ENCODE measurements around the gene CPS1. TPM values are rescaled to one million over a fixed set of nuclear protein-coding genes. Genes with fewer than 3 reads are reported as not detected.

CPS1 gene
- total RNA-seq, 1 experiment from 2014 or later = 14.2 TPM

DNA sequence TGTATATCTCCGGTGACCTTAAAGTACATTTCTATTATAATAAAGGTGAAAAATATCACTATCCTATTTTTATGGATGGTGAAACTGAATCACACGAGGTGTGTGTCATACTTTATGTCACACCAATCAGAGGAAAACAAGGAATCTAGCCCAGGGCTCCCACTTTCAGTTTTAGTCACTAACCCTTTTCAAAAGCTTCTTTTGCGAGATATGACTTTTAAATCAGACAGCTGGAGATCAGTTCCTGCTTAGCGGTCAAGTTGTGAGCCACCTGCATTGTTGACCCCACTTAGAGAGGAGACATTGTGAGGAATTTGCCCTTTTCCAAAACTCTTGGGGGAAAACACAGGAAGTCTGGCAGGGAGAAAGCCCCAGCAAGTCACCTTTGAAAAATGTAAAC is 70.5 kb downstream of the CPS1 start:
- H3T11ph ChIP-seq (ENCODE audit: low read length) = no peak overlapping the region
- H3K4me3 Mint-ChIP-seq = no peak overlapping the region
- no peak overlapping the region for H3K27ac ChIP-seq (ENCODE audit: insufficient read length, low read depth, low read length)
- no peak overlapping the region for H2BK5ac ChIP-seq (ENCODE audit: insufficient read length, low read length)
- H2BK15ac ChIP-seq (ENCODE audit: low read depth, low read length) = no peak overlapping the region
- H4K5ac ChIP-seq (ENCODE audit: insufficient read length, low read depth, low read length) = no peak overlapping the region
- H3K27me3 ChIP-seq (ENCODE audit: insufficient read depth, low read length) = no peaks in the 10 kb centered on the region
- WGBS (ENCODE audit: extremely low coverage, insufficient read length, low lambda C conversion rate) = no CpG with 5 or more reads among the region's 4 CpGs
- no peaks in the 10 kb centered on the region for H3K23me2 ChIP-seq (ENCODE audit: insufficient read length, low read depth, low read length, poor library complexity, severe bottlenecking)
- peaks cover 3% of the 10 kb centered on the region; the same call in 1 of the 2 replicates for H3K4me1 ChIP-seq (ENCODE audit: insufficient read depth, low read length)
- H3K56ac ChIP-seq (ENCODE audit: insufficient read length, low read depth, low read length) = no peak overlapping the region
- no peaks in the 10 kb centered on the region for H3K79me1 ChIP-seq (ENCODE audit: insufficient read depth, low read depth, low read length, poor library complexity, severe bottlenecking)
- H2AK5ac ChIP-seq (ENCODE audit: insufficient read length, low read length) = no peak overlapping the region
- peaks cover 7 to 16% of the 10 kb centered on the region in 2 experiments for H3K4me1 Mint-ChIP-seq
- H3K79me2 ChIP-seq (ENCODE audit: insufficient read depth, low read length) = no peaks in the 10 kb centered on the region
- H3K4me2 ChIP-seq (ENCODE audit: insufficient read depth, insufficient read length, low read length) = no peak overlapping the region
- no peaks in the 10 kb centered on the region for H3K27me3 Mint-ChIP-seq (ENCODE audit: low read depth)
- no peak overlapping the region for H2BK20ac ChIP-seq (ENCODE audit: low read depth, low read length, poor library complexity, severe bottlenecking)
- H2BK120ac ChIP-seq (ENCODE audit: low read depth, low read length, poor library complexity, severe bottlenecking) = no peak overlapping the region
- H3K14ac ChIP-seq (ENCODE audit: insufficient read depth, low read length) = no peak overlapping the region
- no peak overlapping the region for H4K91ac ChIP-seq (ENCODE audit: insufficient read length, low read depth, low read length)
- H3K18ac ChIP-seq (ENCODE audit: insufficient read length, low read depth, low read length) = no peak overlapping the region
- no peak for DNase-seq
- no peak overlapping the region for H4K8ac ChIP-seq (replicated peaks; ENCODE audit: insufficient read length, low read depth, low read length)
- H3K23ac ChIP-seq (ENCODE audit: insufficient read length, low read depth, low read length) = no peak overlapping the region
- no peaks in the 10 kb centered on the region for H3K9me3 Mint-ChIP-seq
- no peak overlapping the region for H2AFZ ChIP-seq (ENCODE audit: low read length)
- no peaks in the 10 kb centered on the region for H4K20me1 ChIP-seq (ENCODE audit: control insufficient read depth, insufficient read depth, insufficient read length)
- no peak overlapping the region for H2BK12ac ChIP-seq (ENCODE audit: insufficient read length, low read depth, low read length)
- H3K9me3 ChIP-seq (ENCODE audit: control insufficient read depth, low read depth, low read length) = no peaks in the 10 kb centered on the region
- TF ChIP-seq, protein P1, sequence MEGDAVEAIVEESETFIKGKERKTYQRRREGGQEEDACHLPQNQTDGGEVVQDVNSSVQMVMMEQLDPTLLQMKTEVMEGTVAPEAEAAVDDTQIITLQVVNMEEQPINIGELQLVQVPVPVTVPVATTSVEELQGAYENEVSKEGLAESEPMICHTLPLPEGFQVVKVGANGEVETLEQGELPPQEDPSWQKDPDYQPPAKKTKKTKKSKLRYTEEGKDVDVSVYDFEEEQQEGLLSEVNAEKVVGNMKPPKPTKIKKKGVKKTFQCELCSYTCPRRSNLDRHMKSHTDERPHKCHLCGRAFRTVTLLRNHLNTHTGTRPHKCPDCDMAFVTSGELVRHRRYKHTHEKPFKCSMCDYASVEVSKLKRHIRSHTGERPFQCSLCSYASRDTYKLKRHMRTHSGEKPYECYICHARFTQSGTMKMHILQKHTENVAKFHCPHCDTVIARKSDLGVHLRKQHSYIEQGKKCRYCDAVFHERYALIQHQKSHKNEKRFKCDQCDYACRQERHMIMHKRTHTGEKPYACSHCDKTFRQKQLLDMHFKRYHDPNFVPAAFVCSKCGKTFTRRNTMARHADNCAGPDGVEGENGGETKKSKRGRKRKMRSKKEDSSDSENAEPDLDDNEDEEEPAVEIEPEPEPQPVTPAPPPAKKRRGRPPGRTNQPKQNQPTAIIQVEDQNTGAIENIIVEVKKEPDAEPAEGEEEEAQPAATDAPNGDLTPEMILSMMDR (conservative IDR thresholded peaks at IDR 0.05) = no peak
- H3K4ac ChIP-seq (ENCODE audit: low read depth, low read length) = no peak overlapping the region
- no peak overlapping the region for H3K9ac ChIP-seq (ENCODE audit: extremely low read depth, insufficient read length, low read length)
- H3K36me3 Mint-ChIP-seq (ENCODE audit: insufficient read depth in 1 of 3, low read depth in 3 of 3) = no peaks in the 10 kb centered on the region
- peak overlapping the region in 2 of 3 experiments; percentile 32 to 85; a peak in 3 of 7 replicates for H3K27ac Mint-ChIP-seq

Data from H9 (cell line).